Pulmonary artery endothelial cell (primary cell): ENCODE results near the gene PSAP. TPM values are rescaled to one million over a fixed set of nuclear protein-coding genes. Genes with fewer than 3 reads are reported as not detected.
A peak's percentile ranks its signal among the peaks of the same experiment; 100 is the strongest.

ENCODE experiments used
- DNase-seq: peaks from one replicate; pipeline ENCODE4 v3.0.0-alpha.2; 2011; ENCODE audit warnings: low read depth, low spot score
- total RNA-seq: library from RNA; depleted of rRNA; stranded (reverse); fragments of >200 nt; gene quantifications from 2 replicates; pipeline ENCODE4 v1.2.3, GENCODE V29; 2014

The PSAP gene
- total RNA-seq, 1 donor from 2014 or later = 790 TPM

- no peak for DNase-seq
These were observed 81.7 kb downstream of the PSAP start for GRCh38 chr10:71769279-71769823.

GRCh38 chr10:71767420-71768035, 83.5 kb downstream of the PSAP start:
- DNase-seq = no peak

- peak; percentile 49 for DNase-seq
These were observed 84.2 kb downstream of the PSAP start for GRCh38 chr10:71766717-71767419.

Other genes with a start within 250 kb of the PSAP start
- not detected in 2 replicates for gene C10orf105, start 131.5 kb downstream of the PSAP start, total RNA-seq
- gene VSIR, start 77.7 kb downstream of the PSAP start, total RNA-seq = 3.8 and 6.4 TPM in 2 replicates
- 12.9 and 16.7 TPM in 2 replicates for gene CHST3, start 113.1 kb upstream of the PSAP start, total RNA-seq
- 0.18 and 0.20 TPM in 2 replicates for gene SPOCK2, start 237.3 kb upstream of the PSAP start, total RNA-seq